ENCODE results near the gene ZDHHC20. TPM values are rescaled to one million over a fixed set of nuclear protein-coding genes. Genes with fewer than 3 reads are reported as not detected.

ZDHHC20 gene
- total RNA-seq, 1 donor from 2014 or later = 64.0 TPM

DNA sequence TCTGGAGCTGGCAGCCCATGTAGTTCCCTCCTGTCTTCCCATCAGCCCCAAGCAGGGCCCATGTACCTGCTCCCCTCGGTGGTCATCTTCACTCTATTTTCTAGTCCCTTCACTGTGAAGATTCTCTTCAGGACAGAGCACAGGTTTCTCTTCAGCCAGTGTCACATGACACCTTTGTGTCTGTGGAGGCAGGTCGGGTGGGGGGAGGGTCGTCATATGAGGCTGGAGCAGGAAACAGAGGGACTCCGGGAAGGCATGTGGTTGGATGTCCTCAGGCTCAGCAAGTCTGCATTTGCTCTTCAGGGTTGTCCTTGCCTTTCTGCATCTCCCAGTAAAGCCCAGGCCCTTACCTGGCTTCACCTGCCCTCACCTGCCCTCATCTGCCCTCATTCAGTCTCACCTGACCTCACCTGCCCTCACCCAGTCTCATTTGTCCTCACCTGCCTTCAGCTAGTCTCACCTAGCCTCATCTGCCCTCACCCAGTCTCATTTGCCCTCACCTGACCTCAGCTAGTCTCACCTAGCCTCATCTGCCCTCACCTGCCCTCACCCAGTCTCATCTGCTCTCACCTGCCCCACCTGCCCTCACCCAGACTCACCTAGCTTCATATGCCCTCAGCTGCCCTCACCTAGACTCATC is 120.3 kb downstream of the ZDHHC20 start:
- no peaks in the 10 kb centered on the region for H3K27me3 Mint-ChIP-seq (ENCODE audit: low read depth)
- H3K36me3 Mint-ChIP-seq (ENCODE audit: low read depth) = no peaks in the 10 kb centered on the region
- H3K9me3 Mint-ChIP-seq (ENCODE audit: low read depth) = peaks cover 3% of the 10 kb centered on the region
- DNase-seq (ENCODE audit: low spot score) = no peak
- no peak overlapping the region for H3K4me3 Mint-ChIP-seq (ENCODE audit: unreplicated experiment)
- no peak overlapping the region for H3K27ac Mint-ChIP-seq (ENCODE audit: unreplicated experiment)
- TF ChIP-seq, protein P1, sequence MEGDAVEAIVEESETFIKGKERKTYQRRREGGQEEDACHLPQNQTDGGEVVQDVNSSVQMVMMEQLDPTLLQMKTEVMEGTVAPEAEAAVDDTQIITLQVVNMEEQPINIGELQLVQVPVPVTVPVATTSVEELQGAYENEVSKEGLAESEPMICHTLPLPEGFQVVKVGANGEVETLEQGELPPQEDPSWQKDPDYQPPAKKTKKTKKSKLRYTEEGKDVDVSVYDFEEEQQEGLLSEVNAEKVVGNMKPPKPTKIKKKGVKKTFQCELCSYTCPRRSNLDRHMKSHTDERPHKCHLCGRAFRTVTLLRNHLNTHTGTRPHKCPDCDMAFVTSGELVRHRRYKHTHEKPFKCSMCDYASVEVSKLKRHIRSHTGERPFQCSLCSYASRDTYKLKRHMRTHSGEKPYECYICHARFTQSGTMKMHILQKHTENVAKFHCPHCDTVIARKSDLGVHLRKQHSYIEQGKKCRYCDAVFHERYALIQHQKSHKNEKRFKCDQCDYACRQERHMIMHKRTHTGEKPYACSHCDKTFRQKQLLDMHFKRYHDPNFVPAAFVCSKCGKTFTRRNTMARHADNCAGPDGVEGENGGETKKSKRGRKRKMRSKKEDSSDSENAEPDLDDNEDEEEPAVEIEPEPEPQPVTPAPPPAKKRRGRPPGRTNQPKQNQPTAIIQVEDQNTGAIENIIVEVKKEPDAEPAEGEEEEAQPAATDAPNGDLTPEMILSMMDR (IDR thresholded peaks at IDR 0.05) = no peak
- H3K4me1 Mint-ChIP-seq (ENCODE audit: low read depth) = no peaks in the 10 kb centered on the region

DNA sequence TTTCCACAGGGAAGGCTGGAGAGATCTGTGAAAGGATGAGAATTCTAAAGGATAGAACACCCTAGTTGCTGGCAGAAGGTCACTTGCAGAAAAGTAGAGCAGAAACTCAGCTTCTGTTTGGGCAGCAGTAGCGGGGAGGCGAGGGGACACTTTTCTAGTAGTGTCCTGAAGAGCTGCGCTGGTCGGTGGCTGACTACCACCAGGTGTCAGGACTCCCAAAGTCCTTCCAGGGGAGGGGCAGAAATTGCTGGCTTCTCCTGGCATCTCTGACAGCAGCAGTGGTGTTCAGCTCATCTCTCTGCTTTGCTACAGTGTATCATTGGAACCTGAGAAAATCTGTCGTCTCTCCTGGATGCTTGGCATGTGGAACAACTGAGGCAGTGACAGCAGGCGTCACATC is 120.9 kb downstream of the ZDHHC20 start:
- H3K36me3 Mint-ChIP-seq (ENCODE audit: low read depth) = no peaks in the 10 kb centered on the region
- TF ChIP-seq, protein P1 (IDR thresholded peaks at IDR 0.05) = peak; percentile 34
- no peaks in the 10 kb centered on the region for H3K27me3 Mint-ChIP-seq (ENCODE audit: low read depth)
- no peak overlapping the region for H3K27ac Mint-ChIP-seq (ENCODE audit: unreplicated experiment)
- peaks cover 3% of the 10 kb centered on the region for H3K9me3 Mint-ChIP-seq (ENCODE audit: low read depth)
- no peak overlapping the region for H3K4me3 Mint-ChIP-seq (ENCODE audit: unreplicated experiment)
- no peaks in the 10 kb centered on the region for H3K4me1 Mint-ChIP-seq (ENCODE audit: low read depth)
- DNase-seq (ENCODE audit: low spot score) = no peak

DNA sequence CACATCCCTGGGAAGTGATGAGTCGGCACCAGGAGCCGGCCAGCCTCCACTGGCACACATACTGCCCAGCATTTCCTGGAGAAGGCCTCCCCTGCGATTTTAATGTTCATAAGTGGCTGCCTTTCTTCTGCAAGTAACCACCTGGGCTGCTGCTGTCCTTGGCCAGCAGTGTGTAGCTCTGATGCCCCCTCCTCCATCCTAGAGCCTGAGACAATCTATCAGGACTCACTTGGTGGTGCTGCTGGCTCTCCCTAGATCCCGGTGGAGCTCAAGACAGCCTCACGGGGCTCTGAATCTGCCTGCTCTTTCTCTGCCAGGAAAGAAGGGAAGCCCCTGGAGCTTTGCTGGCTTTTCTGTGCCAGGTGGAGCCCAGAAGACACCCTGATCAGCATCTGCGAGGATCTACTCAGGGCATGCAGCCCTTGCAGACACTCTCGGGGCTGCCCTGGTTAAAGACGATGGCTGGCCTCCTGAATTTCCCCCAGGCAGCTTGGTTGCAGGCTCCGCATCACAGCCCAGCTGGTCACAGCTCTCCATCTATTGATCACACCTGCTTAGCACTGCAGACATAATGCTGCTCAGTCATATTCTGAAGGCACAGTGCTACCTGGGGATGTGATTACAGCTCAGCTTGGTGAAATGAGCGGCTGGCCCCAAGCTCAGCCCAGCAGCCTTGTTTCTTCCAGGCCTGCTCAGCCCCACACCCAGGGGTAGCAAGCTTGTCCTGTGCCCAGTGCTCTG is 122.3 kb downstream of the ZDHHC20 start:
- Mint-ChIP-seq H3K4me1 (ENCODE audit: low read depth) (no peaks in the 10 kb centered on the region), H3K27ac (ENCODE audit: unreplicated experiment) (no peak overlapping the region), H3K4me3 (ENCODE audit: unreplicated experiment) (no peak overlapping the region), H3K9me3 (ENCODE audit: low read depth) (peaks cover 3% of the 10 kb centered on the region), H3K36me3 (ENCODE audit: low read depth) (no peaks in the 10 kb centered on the region), H3K27me3 (ENCODE audit: low read depth) (no peaks in the 10 kb centered on the region)
- TF ChIP-seq, protein P1 (IDR thresholded peaks at IDR 0.05) = no peak
- no peak for DNase-seq (ENCODE audit: low spot score)

DNA sequence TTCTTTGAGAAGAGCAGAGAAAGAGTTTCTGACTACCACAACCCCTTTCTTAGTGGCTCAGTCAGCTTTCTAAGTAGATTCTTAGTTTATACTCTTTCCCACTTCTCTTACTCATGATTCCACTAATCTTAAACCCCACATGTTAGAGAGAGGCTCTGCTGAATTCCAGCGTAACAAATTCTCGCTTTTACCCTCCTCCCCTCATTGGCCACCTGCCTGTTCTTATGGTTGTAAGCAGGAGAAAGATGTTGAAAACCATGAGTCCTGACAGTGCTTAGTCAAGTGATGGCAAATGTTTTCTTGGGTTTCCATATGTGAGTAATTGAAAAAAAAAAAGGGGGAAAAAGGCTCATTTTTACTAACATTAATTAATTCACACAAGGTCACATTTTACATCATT is 125.9 kb downstream of the ZDHHC20 start:
- Mint-ChIP-seq H3K36me3 (ENCODE audit: low read depth) (no peaks in the 10 kb centered on the region), H3K4me3 (ENCODE audit: unreplicated experiment) (no peak overlapping the region), H3K27me3 (ENCODE audit: low read depth) (no peaks in the 10 kb centered on the region), H3K27ac (ENCODE audit: unreplicated experiment) (no peak overlapping the region), H3K4me1 (ENCODE audit: low read depth) (peaks cover 14% of the 10 kb centered on the region), H3K9me3 (ENCODE audit: low read depth) (peaks cover 3% of the 10 kb centered on the region)
- TF ChIP-seq, protein P1 (IDR thresholded peaks at IDR 0.05) = no peak
- DNase-seq (ENCODE audit: low spot score) = no peak

DNA sequence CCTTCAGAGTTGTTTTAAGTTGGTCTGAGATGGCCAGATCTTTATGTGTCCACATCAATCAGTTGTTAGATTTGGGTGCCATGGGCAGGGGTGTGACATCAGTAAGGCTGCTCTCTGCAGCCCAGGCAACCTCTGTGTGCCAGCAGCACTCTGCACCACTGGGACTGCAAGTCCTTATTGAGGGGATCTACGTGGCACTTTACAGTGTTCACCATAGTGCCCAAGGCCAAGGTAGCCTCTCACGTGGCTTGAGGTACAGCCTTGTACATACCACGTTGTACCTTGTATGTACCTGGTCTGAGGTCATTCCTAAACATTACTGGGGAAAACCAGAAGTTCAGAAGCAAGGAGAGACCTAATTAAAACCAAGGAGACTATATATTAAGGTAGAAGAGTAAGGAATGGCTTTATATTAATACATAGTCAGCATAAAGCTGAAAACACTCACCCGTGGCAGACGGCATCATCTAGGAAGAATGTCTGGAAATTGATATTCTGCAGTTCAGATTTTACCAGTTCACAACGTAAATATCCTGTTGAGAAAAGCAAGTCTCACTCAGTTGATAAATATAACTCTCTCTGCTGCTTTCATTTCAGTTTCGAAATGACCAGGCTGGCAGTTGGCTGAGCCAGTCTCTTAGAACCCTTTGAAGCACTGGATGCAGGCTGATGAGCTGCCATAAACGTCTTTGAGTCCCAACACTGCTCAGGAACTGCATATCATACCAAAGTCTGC is 128.8 kb downstream of the ZDHHC20 start:
- Mint-ChIP-seq H3K27ac (ENCODE audit: unreplicated experiment) (peak overlapping the region; percentile 64), H3K4me3 (ENCODE audit: unreplicated experiment) (no peak overlapping the region), H3K27me3 (ENCODE audit: low read depth) (no peaks in the 10 kb centered on the region), H3K4me1 (ENCODE audit: low read depth) (peaks cover 29% of the 10 kb centered on the region), H3K9me3 (ENCODE audit: low read depth) (no peaks in the 10 kb centered on the region), H3K36me3 (ENCODE audit: low read depth) (no peaks in the 10 kb centered on the region)
- DNase-seq (ENCODE audit: low spot score) = no peak
- TF ChIP-seq, protein P1 (IDR thresholded peaks at IDR 0.05) = no peak
